Neural progenitor cell (in vitro differentiated cells): ENCODE measurements around the gene EML5. TPM values are rescaled to one million over a fixed set of nuclear protein-coding genes. Genes with fewer than 3 reads are reported as not detected.

ENCODE experiments used
- DNase-seq: peaks from one replicate; pipeline ENCODE4 v3.0.0-alpha.2; 2016; ENCODE audit warnings: low spot score
- H2AFZ ChIP-seq: fragments of 200-600 bp; sonication (generic); replicated peaks from 2 replicates; pipeline ENCODE4 v1.6.1; 2016; ENCODE audit warnings: antibody characterized with exemption
- H3F3A ChIP-seq: fragments of 200-600 bp; sonication (generic); 2 replicates; pipeline ENCODE4 v1.6.1; 2016; ENCODE audit warnings: antibody characterized with exemption, low read depth
- H3K27ac ChIP-seq: fragments of 200-600 bp; sonication (generic); 2 replicates; pipeline ENCODE4 v1.5.1; 2016; ENCODE audit warnings: mild to moderate bottlenecking
- H3K27me3 ChIP-seq: fragments of 200-600 bp; sonication (generic); 2 replicates; pipeline ENCODE4 v1.6.1; 2016; ENCODE audit warnings: mild to moderate bottlenecking, moderate library complexity
- H3K36me3 ChIP-seq: fragments of 200-600 bp; sonication (generic); 2 replicates; pipeline ENCODE4 v1.5.1; 2016
- H3K4me1 ChIP-seq: fragments of 200-600 bp; sonication (generic); 2 replicates; pipeline ENCODE4 v1.6.1; 2016; ENCODE audit warnings: mixed run types
- H3K4me2 ChIP-seq: fragments of 200-600 bp; sonication (generic); 2 replicates; pipeline ENCODE4 v1.6.1; 2016
- H3K4me3 ChIP-seq: fragments of 200-600 bp; sonication (generic); 2 replicates; pipeline ENCODE4 v1.5.1; 2016
- H3K79me2 ChIP-seq: fragments of 200-600 bp; sonication (generic); 2 replicates; pipeline ENCODE4 v1.6.1; 2016; ENCODE audit warnings: low read depth
- H3K9ac ChIP-seq: fragments of 200-600 bp; sonication (generic); 2 replicates; pipeline ENCODE4 v1.6.1; 2016
- H3K9me3 ChIP-seq: fragments of 200-600 bp; sonication (generic); 2 replicates; pipeline ENCODE4 v1.5.1; 2016; ENCODE audit warnings: low read depth
- H4K20me1 ChIP-seq: fragments of 200-600 bp; sonication (generic); 2 replicates; pipeline ENCODE4 v1.6.1; 2016; ENCODE audit warnings: low read depth
- H3K27ac Mint-ChIP-seq: 3 replicates; pipeline ENCODE4 v1.8.0; 2021; ENCODE audit warnings: mixed read lengths
- H3K27me3 Mint-ChIP-seq: 2 replicates; pipeline ENCODE4 v1.8.0; 2022; ENCODE audit warnings: low read depth, mild to moderate bottlenecking, inconsistent platforms, moderate library complexity, mixed read lengths; ENCODE audit not compliant: insufficient read depth
- H3K36me3 Mint-ChIP-seq: 3 replicates; pipeline ENCODE4 v1.8.0; 2021; ENCODE audit warnings: mixed read lengths
- H3K4me1 Mint-ChIP-seq: 3 replicates; pipeline ENCODE4 v1.8.0; 2021; ENCODE audit warnings: mixed read lengths
- H3K4me3 Mint-ChIP-seq: 3 replicates; pipeline ENCODE4 v1.8.0; 2021; ENCODE audit warnings: mild to moderate bottlenecking, moderate library complexity, mixed read lengths
- H3K9me3 Mint-ChIP-seq: 3 replicates; pipeline ENCODE4 v1.8.0; 2020; ENCODE audit warnings: mixed read lengths
- EZH2 ChIP-seq: fragments of 200-600 bp; sonication (generic); IDR thresholded peaks from 2 replicates; pipeline ENCODE4 v1.6.1; 2017; ENCODE audit warnings: antibody characterized with exemption, mild to moderate bottlenecking, moderate library complexity
- EZH2phosphoT487 ChIP-seq: fragments of 200-600 bp; sonication (generic); IDR thresholded peaks from 2 replicates; pipeline ENCODE4 v1.6.1; 2017; ENCODE audit warnings: antibody characterized with exemption
- total RNA-seq: library from RNA; depleted of rRNA; stranded (reverse); fragments of >200 nt; gene quantifications from 2 replicates; pipeline ENCODE4 v1.2.3, GENCODE V29; 2015; ENCODE audit warnings: low replicate concordance
- TF ChIP-seq, protein P1 (sequence below): fragments of 200-600 bp; sonication (generic); IDR thresholded peaks from 2 replicates; pipeline ENCODE4 v1.5.1; 2017; ENCODE audit warnings: antibody characterized with exemption, mild to moderate bottlenecking

Gene EML5
- total RNA-seq, 1 donor from 2014 or later, result 0.71 TPM

DNA sequence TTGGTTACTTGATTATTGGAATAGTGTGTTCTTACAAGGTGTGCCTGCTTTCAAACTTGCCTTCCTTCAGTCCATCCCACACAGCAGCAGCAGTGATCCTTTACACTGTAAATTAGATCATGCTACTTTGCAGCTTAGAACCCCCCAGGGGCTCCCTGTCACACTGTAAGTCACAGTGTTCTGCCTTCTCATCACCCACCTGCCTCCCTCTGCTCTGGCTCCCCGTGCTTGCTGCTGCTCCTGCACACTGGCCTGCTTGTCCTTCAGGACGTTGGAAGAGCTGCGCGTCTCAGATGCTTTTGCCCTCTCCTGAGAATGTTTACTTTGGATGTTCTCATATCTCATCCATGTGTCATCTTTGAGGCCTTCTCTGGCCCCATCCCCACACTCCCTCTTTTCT lies 202.6 kb downstream of the EML5 start:
- DNase-seq, result no peak
- TF ChIP-seq, protein P1, sequence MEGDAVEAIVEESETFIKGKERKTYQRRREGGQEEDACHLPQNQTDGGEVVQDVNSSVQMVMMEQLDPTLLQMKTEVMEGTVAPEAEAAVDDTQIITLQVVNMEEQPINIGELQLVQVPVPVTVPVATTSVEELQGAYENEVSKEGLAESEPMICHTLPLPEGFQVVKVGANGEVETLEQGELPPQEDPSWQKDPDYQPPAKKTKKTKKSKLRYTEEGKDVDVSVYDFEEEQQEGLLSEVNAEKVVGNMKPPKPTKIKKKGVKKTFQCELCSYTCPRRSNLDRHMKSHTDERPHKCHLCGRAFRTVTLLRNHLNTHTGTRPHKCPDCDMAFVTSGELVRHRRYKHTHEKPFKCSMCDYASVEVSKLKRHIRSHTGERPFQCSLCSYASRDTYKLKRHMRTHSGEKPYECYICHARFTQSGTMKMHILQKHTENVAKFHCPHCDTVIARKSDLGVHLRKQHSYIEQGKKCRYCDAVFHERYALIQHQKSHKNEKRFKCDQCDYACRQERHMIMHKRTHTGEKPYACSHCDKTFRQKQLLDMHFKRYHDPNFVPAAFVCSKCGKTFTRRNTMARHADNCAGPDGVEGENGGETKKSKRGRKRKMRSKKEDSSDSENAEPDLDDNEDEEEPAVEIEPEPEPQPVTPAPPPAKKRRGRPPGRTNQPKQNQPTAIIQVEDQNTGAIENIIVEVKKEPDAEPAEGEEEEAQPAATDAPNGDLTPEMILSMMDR, result no peak
- TF ChIP-seq EZH2, result no peak
- TF ChIP-seq EZH2phosphoT487, result no peak
- Histone ChIP-seq H3K4me1 (no peaks in the 10 kb centered on the region), H3K27ac (no peak overlapping the region), H3F3A (no peaks in the 10 kb centered on the region), H3K4me3 (no peak overlapping the region), H3K36me3 (peaks cover 30% of the 10 kb centered on the region), H3K9me3 (no peaks in the 10 kb centered on the region), H4K20me1 (peaks cover 5% of the 10 kb centered on the region), H3K4me2 (no peak overlapping the region), H3K9ac (no peak overlapping the region), H3K27me3 (no peaks in the 10 kb centered on the region), H2AFZ (no peak overlapping the region), H3K79me2 (no peaks in the 10 kb centered on the region)
- H3K9me3 Mint-ChIP-seq, result no peaks in the 10 kb centered on the region
- H3K27ac Mint-ChIP-seq, result no peak overlapping the region
- H3K36me3 Mint-ChIP-seq, result peaks cover 47% of the 10 kb centered on the region
- no peak overlapping the region for H3K4me3 Mint-ChIP-seq
- peaks cover 2% of the 10 kb centered on the region for H3K4me1 Mint-ChIP-seq
- H3K27me3 Mint-ChIP-seq, result no peaks in the 10 kb centered on the region

DNA sequence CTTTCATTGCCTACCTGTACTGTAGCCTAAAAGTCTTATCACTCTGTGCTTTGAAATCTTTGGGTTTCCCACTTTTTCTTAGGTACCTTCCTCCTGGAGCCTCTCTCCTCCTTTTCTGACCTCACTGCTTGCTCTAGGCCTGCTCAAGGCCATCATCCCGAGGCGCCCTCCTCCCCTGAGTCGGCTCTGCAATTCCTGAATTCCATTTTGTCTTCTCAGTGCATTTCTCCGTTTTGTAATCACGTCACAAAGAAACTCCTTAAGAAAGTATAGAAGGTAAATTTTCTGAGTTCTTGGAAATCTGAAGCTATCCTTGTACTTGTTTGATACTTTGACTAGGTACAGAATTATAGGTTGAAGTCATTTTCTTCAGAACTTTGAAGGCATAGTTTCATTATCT lies 204.7 kb downstream of the EML5 start:
- DNase-seq, result no peak
- Histone ChIP-seq H3K27me3 (no peaks in the 10 kb centered on the region), H3K4me1 (no peaks in the 10 kb centered on the region), H3K4me2 (no peak overlapping the region), H2AFZ (no peak overlapping the region), H3K4me3 (no peak overlapping the region), H3K36me3 (peaks cover 16% of the 10 kb centered on the region), H4K20me1 (peaks cover 5% of the 10 kb centered on the region), H3F3A (no peaks in the 10 kb centered on the region), H3K9me3 (no peaks in the 10 kb centered on the region), H3K9ac (no peak overlapping the region), H3K79me2 (peaks cover 16% of the 10 kb centered on the region), H3K27ac (no peak overlapping the region)
- peaks cover 2% of the 10 kb centered on the region for H3K4me1 Mint-ChIP-seq
- H3K9me3 Mint-ChIP-seq, result no peaks in the 10 kb centered on the region
- H3K36me3 Mint-ChIP-seq, result peaks cover 48% of the 10 kb centered on the region
- H3K27ac Mint-ChIP-seq, result no peak overlapping the region
- H3K27me3 Mint-ChIP-seq, result no peaks in the 10 kb centered on the region
- TF ChIP-seq, protein P1, result no peak
- no peak for TF ChIP-seq EZH2
- no peak for TF ChIP-seq EZH2phosphoT487
- H3K4me3 Mint-ChIP-seq, result no peak overlapping the region

DNA sequence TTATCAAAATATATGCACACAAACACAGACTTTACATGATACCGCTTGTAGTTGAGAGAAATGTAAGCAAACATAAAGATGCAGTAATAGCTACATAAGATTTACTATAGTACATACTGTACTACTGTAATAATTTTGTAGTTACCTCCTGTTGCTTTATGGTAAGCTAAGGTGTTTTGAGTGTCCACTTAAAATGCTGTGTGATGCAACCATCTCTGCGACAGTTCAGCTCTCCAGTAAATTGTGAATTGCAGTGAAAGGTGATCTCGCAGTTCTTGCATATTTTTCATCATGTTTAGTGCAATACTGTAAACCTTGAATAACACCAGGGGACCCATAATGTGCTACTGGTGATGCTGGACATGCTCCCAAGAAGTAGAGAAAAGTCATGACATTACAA lies 208.3 kb downstream of the EML5 start:
- Histone ChIP-seq H2AFZ (no peak overlapping the region), H3K4me3 (no peak overlapping the region), H3K4me2 (no peak overlapping the region), H3K36me3 (peaks cover 16% of the 10 kb centered on the region), H3K27ac (no peak overlapping the region), H3K27me3 (no peaks in the 10 kb centered on the region), H3K79me2 (peaks cover 24% of the 10 kb centered on the region), H3K4me1 (no peaks in the 10 kb centered on the region), H4K20me1 (no peaks in the 10 kb centered on the region), H3K9me3 (no peaks in the 10 kb centered on the region), H3F3A (no peaks in the 10 kb centered on the region), H3K9ac (no peak overlapping the region)
- Mint-ChIP-seq H3K9me3 (no peaks in the 10 kb centered on the region), H3K4me1 (no peaks in the 10 kb centered on the region), H3K36me3 (peaks cover 40% of the 10 kb centered on the region), H3K27ac (no peak overlapping the region), H3K4me3 (no peak overlapping the region), H3K27me3 (no peaks in the 10 kb centered on the region)
- TF ChIP-seq EZH2, result no peak
- TF ChIP-seq, protein P1, result no peak
- no peak for TF ChIP-seq EZH2phosphoT487
- DNase-seq, result no peak
